NB4 (cell line): ENCODE measurements around the gene EFNB3.
A peak's percentile ranks its signal among the peaks of the same experiment; 100 is the strongest.

Experiments
- DNase-seq: peaks from one replicate; pipeline ENCODE4 v3.0.0; 2010; ENCODE audit warnings: low read depth
- H3K4me3 ChIP-seq: one replicate; pipeline ENCODE4 v1.5.1; 2011; ENCODE audit warnings: mild to moderate bottlenecking, low read depth, low read length, moderate library complexity
- CTCF ChIP-seq: IDR thresholded peaks from one replicate; pipeline ENCODE4 v1.5.1; 2012; ENCODE audit warnings: low read depth, low read length
- MAX ChIP-seq: IDR thresholded peaks from 2 replicates; pipeline ENCODE4 v1.6.1; 2011; ENCODE audit warnings: low read depth, low read length
- MYC ChIP-seq: IDR thresholded peaks from 2 replicates; pipeline ENCODE4 v1.6.1; 2011; ENCODE audit warnings: low read depth, low read length
- POLR2A ChIP-seq: IDR thresholded peaks from 2 replicates; pipeline ENCODE4 v1.6.1; 2011; ENCODE audit warnings: mild to moderate bottlenecking; ENCODE audit not compliant: insufficient read length; ENCODE audit errors: extremely low read depth

EFNB3 gene

GRCh38 chr17:7740481-7741001 lies 35.5 kb downstream of the EFNB3 start:
- TF ChIP-seq MYC (no peak), POLR2A (no peak)
- no peak overlapping the region for H3K4me3 ChIP-seq
- no peak for DNase-seq

GRCh38 chr17:7742729-7743128 lies 37.7 kb downstream of the EFNB3 start:
- no peak for TF ChIP-seq CTCF
- TF ChIP-seq MAX, result no peak
- TF ChIP-seq POLR2A, result no peak
- TF ChIP-seq MYC, result no peak
- no peak overlapping the region for H3K4me3 ChIP-seq
- DNase-seq, result no peak

GRCh38 chr17:7744416-7744815 lies 39.4 kb downstream of the EFNB3 start:
- TF ChIP-seq CTCF, result no peak
- no peak for DNase-seq

GRCh38 chr17:7745748-7746470 lies 40.9 kb downstream of the EFNB3 start:
- H3K4me3 ChIP-seq, result no peak overlapping the region
- DNase-seq, result peak; percentile 78
- TF ChIP-seq MAX, result peak; percentile 78
- TF ChIP-seq CTCF, result no peak

More at GRCh38 chr17:7744416-7744815, 39.4 kb downstream of the EFNB3 start:
- no peak overlapping the region for H3K4me3 ChIP-seq

GRCh38 chr17:7747635-7748071 lies 42.7 kb downstream of the EFNB3 start:
- TF ChIP-seq MYC, result no peak
- TF ChIP-seq CTCF, result no peak
- TF ChIP-seq MAX, result no peak
- TF ChIP-seq POLR2A, result no peak
- H3K4me3 ChIP-seq, result no peak overlapping the region
- no peak for DNase-seq

- DNase-seq, result no peak
- TF ChIP-seq MAX, result no peak
- no peak for TF ChIP-seq CTCF
- no peak for TF ChIP-seq POLR2A
- no peak for TF ChIP-seq MYC
- no peak overlapping the region for H3K4me3 ChIP-seq
Measured at GRCh38 chr17:7748076-7748775, 43.2 kb downstream of the EFNB3 start.
